ENCODE data around the gene ZDHHC1.

DNA sequence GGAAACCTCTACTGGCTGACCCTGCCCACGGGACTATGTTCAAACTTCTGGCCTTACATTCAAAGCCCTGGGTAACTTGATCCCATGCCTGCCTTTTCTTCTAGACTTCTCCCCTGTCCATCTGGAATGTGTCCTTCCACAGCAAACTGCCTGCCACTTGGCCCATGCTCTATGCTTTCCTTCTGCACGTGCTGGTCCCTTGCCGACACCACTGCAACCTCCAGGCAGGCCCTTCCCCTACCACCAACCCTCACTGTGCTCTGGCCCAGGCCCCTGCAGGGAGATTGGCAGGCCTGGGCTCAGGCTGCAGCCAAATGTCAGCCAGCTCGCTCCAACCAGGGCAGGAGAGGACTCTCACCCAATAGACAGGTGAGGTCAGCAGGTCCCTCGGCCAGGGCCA lies 25.6 kb upstream of the ZDHHC1 start:
- TF ChIP-seq CTCF (IDR thresholded peaks at IDR 0.05) (no peak), POLR2A (IDR thresholded peaks at IDR 0.05) (no peak)

Measured in testis (tissue), 2 donors.